ENCODE measurements around the gene KDM4B. TPM values are rescaled to one million over a fixed set of nuclear protein-coding genes. Genes with fewer than 3 reads are reported as not detected.
A peak's percentile ranks its signal among the peaks of the same experiment; 100 is the strongest.

The KDM4B gene
- polyA plus RNA-seq, 3 donors, result 6.4 to 22.7 (median 12.7) TPM

DNA sequence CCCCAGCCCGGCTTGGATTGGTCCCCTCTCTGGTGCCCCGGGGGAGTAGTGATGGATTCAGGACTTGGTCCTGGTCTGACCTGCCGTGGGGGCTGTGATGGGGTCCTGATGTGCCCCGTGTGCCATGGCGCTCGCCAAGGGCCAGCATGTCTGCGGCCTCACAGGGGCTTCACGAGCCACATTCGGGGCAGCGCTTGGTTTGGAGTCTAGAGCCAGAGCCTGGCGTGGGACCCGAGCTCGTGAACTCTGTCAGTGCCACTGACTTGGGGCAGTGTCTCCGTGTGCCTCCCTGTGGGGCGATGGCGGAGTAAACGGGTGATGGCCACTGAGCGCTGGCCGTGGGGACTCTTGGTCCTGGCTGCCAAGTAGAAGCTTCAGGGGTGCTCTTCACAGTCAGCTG is 17.1 kb downstream of the KDM4B start:
- no peak overlapping the region for H3K4me3 ChIP-seq (replicated peaks in 1 of 3; ENCODE audit: low read depth in 2 of 3, low read length in 3 of 3)
- H3K4me2 ChIP-seq (replicated peaks; ENCODE audit: extremely low read depth, low read length, poor library complexity, severe bottlenecking), result no peak overlapping the region
- H3K27ac ChIP-seq (ENCODE audit: low read depth in 1 of 2, low read length in 2 of 2), result no peak overlapping the region
- H4K20me1 ChIP-seq (ENCODE audit: insufficient read depth, low read length), result peaks cover 100% of the 10 kb centered on the region
- H3K4me1 Mint-ChIP-seq, result peaks cover 2% of the 10 kb centered on the region
- H3K27ac Mint-ChIP-seq, result no peak overlapping the region
- peaks cover 12 to 43% of the 10 kb centered on the region in 2 donors for H3K36me3 Mint-ChIP-seq
- no peak overlapping the region for H3K4me3 Mint-ChIP-seq
- no peaks in the 10 kb centered on the region for H3K9me3 ChIP-seq (replicated peaks in 1 of 2; ENCODE audit: control insufficient read depth in 1 of 2, insufficient read depth in 1 of 2, low read length in 2 of 2)
- H3K9ac ChIP-seq (ENCODE audit: insufficient read depth, low read length, poor library complexity, severe bottlenecking), result no peak overlapping the region
- 97% methylated on average over 19 of the region's 19 CpGs for WGBS (ENCODE audit: insufficient coverage)
- TF ChIP-seq, protein P1, sequence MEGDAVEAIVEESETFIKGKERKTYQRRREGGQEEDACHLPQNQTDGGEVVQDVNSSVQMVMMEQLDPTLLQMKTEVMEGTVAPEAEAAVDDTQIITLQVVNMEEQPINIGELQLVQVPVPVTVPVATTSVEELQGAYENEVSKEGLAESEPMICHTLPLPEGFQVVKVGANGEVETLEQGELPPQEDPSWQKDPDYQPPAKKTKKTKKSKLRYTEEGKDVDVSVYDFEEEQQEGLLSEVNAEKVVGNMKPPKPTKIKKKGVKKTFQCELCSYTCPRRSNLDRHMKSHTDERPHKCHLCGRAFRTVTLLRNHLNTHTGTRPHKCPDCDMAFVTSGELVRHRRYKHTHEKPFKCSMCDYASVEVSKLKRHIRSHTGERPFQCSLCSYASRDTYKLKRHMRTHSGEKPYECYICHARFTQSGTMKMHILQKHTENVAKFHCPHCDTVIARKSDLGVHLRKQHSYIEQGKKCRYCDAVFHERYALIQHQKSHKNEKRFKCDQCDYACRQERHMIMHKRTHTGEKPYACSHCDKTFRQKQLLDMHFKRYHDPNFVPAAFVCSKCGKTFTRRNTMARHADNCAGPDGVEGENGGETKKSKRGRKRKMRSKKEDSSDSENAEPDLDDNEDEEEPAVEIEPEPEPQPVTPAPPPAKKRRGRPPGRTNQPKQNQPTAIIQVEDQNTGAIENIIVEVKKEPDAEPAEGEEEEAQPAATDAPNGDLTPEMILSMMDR (IDR thresholded peaks at IDR 0.05), result no peak
- peaks cover 91% of the 10 kb centered on the region for H3K79me2 ChIP-seq (ENCODE audit: insufficient read depth, low read length)
- H3K4me1 ChIP-seq (ENCODE audit: control insufficient read depth in 1 of 2, insufficient read depth in 2 of 2, low read length in 2 of 2), result no peaks in the 10 kb centered on the region
- H3K27me3 ChIP-seq (ENCODE audit: control insufficient read depth in 2 of 2, insufficient read depth in 2 of 2, low read length in 2 of 2), result no peaks in the 10 kb centered on the region
- no peak overlapping the region for H2AFZ ChIP-seq (ENCODE audit: insufficient read depth, low read depth, low read length, poor library complexity, severe bottlenecking)
- H3K9me3 Mint-ChIP-seq, result peaks cover 0 to under 1% (median 0%) of the 10 kb centered on the region in 7 donors
- peaks cover 0 to 3% (median 2%) of the 10 kb centered on the region in 3 donors for H3K27me3 Mint-ChIP-seq (ENCODE audit: low read depth in 3 of 3)
- intact Hi-C loops (cut with micrococcal nuclease), result no loop called here
- no peak for DNase-seq
- peaks cover 8 to 10% of the 10 kb centered on the region in 2 donors for H3K36me3 ChIP-seq (replicated peaks in 1 of 2; ENCODE audit: control insufficient read depth in 1 of 2, insufficient read depth in 2 of 2, low read length in 2 of 2)

DNA sequence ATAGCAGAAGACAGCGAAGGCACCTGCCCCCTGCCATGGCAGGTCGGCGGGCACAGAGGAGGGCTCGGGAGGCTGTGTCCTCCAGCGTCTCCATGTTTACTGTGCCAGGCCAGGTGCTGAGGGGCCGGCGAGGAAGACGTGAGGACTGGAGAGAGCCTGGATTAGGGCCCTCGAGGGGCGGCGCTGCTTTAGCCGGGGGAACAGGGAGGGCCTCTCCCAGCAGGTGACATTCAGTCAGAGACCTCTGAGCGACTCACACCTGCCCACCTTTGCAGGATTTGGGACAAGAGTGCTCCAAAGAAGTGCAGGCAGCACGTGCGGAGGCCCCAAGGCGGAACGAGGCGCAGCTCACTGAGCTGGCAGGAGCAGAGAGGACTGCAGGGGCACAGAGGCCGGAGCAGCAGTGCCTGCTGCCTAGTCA is 17.6 kb downstream of the KDM4B start:
- intact Hi-C loops (cut with micrococcal nuclease), result no loop called here
- TF ChIP-seq, protein P1 (IDR thresholded peaks at IDR 0.05), result no peak
- 95% methylated on average over 19 of the region's 19 CpGs for WGBS (ENCODE audit: insufficient coverage)
- Mint-ChIP-seq H3K9me3 (peaks cover 0 to 4% (median 0%) of the 10 kb centered on the region in 7 donors), H3K4me3 (no peak overlapping the region), H3K36me3 (peaks cover 13 to 43% of the 10 kb centered on the region in 2 donors), H3K4me1 (peaks cover 2% of the 10 kb centered on the region), H3K27me3 (ENCODE audit: low read depth in 3 of 3) (peaks cover 0 to 3% (median 2%) of the 10 kb centered on the region in 3 donors), H3K27ac (peak overlapping the region in 1 of 7 donors; percentile 77)
- Histone ChIP-seq H3K27ac (ENCODE audit: low read depth in 1 of 2, low read length in 2 of 2) (no peak overlapping the region), H3K79me2 (ENCODE audit: insufficient read depth, low read length) (peaks cover 91% of the 10 kb centered on the region), H3K4me1 (ENCODE audit: control insufficient read depth in 1 of 2, insufficient read depth in 2 of 2, low read length in 2 of 2) (no peaks in the 10 kb centered on the region), H4K20me1 (ENCODE audit: insufficient read depth, low read length) (peaks cover 100% of the 10 kb centered on the region), H3K9me3 (replicated peaks in 1 of 2; ENCODE audit: control insufficient read depth in 1 of 2, insufficient read depth in 1 of 2, low read length in 2 of 2) (peaks cover 0 to under 1% of the 10 kb centered on the region in 2 donors), H3K27me3 (ENCODE audit: control insufficient read depth in 2 of 2, insufficient read depth in 2 of 2, low read length in 2 of 2) (no peaks in the 10 kb centered on the region), H3K9ac (ENCODE audit: insufficient read depth, low read length, poor library complexity, severe bottlenecking) (no peak overlapping the region), H3K36me3 (replicated peaks in 1 of 2; ENCODE audit: control insufficient read depth in 1 of 2, insufficient read depth in 2 of 2, low read length in 2 of 2) (peaks cover 9 to 10% of the 10 kb centered on the region in 2 donors), H3K4me3 (replicated peaks in 1 of 3; ENCODE audit: low read depth in 2 of 3, low read length in 3 of 3) (no peak overlapping the region), H3K4me2 (replicated peaks; ENCODE audit: extremely low read depth, low read length, poor library complexity, severe bottlenecking) (no peak overlapping the region), H2AFZ (ENCODE audit: insufficient read depth, low read depth, low read length, poor library complexity, severe bottlenecking) (no peak overlapping the region)
- no peak for DNase-seq

Data from CD14-positive monocyte (primary cell).